K562 (cell line): ENCODE measurements around the gene FMO3. TPM values are rescaled to one million over a fixed set of nuclear protein-coding genes. Genes with fewer than 3 reads are reported as not detected.

Experiments
- ATAC-seq: fragments of 200-7000 bp; cut with Tn5 transposase; 3 replicates; pipeline ENCODE4 v1.9.1; 2020; ENCODE audit warnings: moderate library complexity
- BruUV-seq: library from RNA; stranded (reverse); fragments of 400-500 nt; replicated peaks from 2 replicates; lab custom pipeline; 2021; lab: Mats Ljungman, UMichigan
- CTCF ChIA-PET: fragments of 300-600 bp; formaldehyde crosslinking; extraction: SDS; loops from one replicate; lab custom pipeline; 2021; ENCODE audit warnings: low intra/inter-chr PET ratio; lab: Yijun Ruan, JAX
- POLR2A ChIA-PET: fragments of 300-600, 350-650 bp; sonication (Branson Sonifier 250); formaldehyde crosslinking; extraction: SDS; loops from one replicate; lab custom pipeline; 2021; ENCODE audit warnings: antibody characterized with exemption, inconsistent platforms; lab: Yijun Ruan, JAX
- DNase-seq, 4 experiments: peaks; one replicate each; pipeline versions ENCODE4 v3.0.0 to v3.0.0-alpha.2; 2011 to 2018; ENCODE audit warnings: low spot score in 3 of 4, mixed read lengths in 3 of 4; ENCODE audit errors: extremely low read depth in 1 of 4
- FAIRE-seq: peaks from 2 replicates; lab custom pipeline; 2011; peaks lifted over from hg19 to GRCh38; lab: Jason Lieb, UNC
- H2AFZ ChIP-seq: 2 replicates; pipeline ENCODE4 v1.6.0; 2011; ENCODE audit warnings: low read depth, low read length, control low read depth, inconsistent platforms
- H3K27ac ChIP-seq: fragments of 200-600 bp; 3 replicates; pipeline ENCODE4 v1.8.0; 2011; ENCODE audit warnings: low read depth, mild to moderate bottlenecking, control low read depth, inconsistent platforms, low read length, moderate library complexity, mixed read lengths; ENCODE audit errors: extremely low read depth
- H3K27me3 ChIP-seq, 2 experiments: fragments of 300-600 bp in 1 of 2; 2 replicates in 1 of 2; 3 replicates in 1 of 2; pipeline versions ENCODE4 v1.6.0 to v1.8.0; 2011; ENCODE audit warnings: inconsistent platforms in 2 of 2, low read length in 2 of 2, mild to moderate bottlenecking in 1 of 2, mixed read lengths in 1 of 2, moderate library complexity in 1 of 2; ENCODE audit not compliant: control insufficient read depth in 2 of 2, insufficient read depth in 2 of 2
- H3K36me3 ChIP-seq: fragments of 300-600 bp; 3 replicates; pipeline ENCODE4 v1.8.0; 2011; ENCODE audit warnings: mild to moderate bottlenecking, low read length, inconsistent platforms; ENCODE audit not compliant: control insufficient read depth, insufficient read depth
- H3K4me1 ChIP-seq, 2 experiments: fragments of 200-600 bp in 1 of 2; replicated peaks in 1 of 2; 2 replicates in 1 of 2; 3 replicates in 1 of 2; pipeline versions ENCODE4 v1.5.1 to v1.8.0; 2011; ENCODE audit warnings: inconsistent platforms in 2 of 2, low read length in 2 of 2, mild to moderate bottlenecking in 1 of 2, mixed read lengths in 1 of 2, moderate library complexity in 1 of 2; ENCODE audit not compliant: control insufficient read depth in 2 of 2, insufficient read depth in 2 of 2
- H3K4me2 ChIP-seq: 2 replicates; pipeline ENCODE4 v1.6.1; 2011; ENCODE audit warnings: low read length, control low read depth, inconsistent platforms, mixed read lengths; ENCODE audit not compliant: insufficient read depth
- H3K4me3 ChIP-seq: fragments of 200-600 bp; sonication (generic), shearing (Covaris generic); 2 replicates; pipeline ENCODE4 v1.5.1; 2016; ENCODE audit warnings: control low read depth, inconsistent platforms
- H3K79me2 ChIP-seq: fragments of 200-600 bp; 3 replicates; pipeline ENCODE4 v1.8.0; 2011; ENCODE audit warnings: low read length, inconsistent platforms; ENCODE audit not compliant: control insufficient read depth, insufficient read depth
- H3K9ac ChIP-seq, 2 experiments: 2 replicates each; pipeline versions ENCODE4 v1.6.0 to v1.6.1; 2011; ENCODE audit warnings: low read depth in 2 of 2, low read length in 2 of 2, control low read depth in 1 of 2, inconsistent platforms in 1 of 2, mild to moderate bottlenecking in 1 of 2, mixed read lengths in 1 of 2; ENCODE audit not compliant: insufficient read depth in 1 of 2
- H3K9me1 ChIP-seq: one replicate; pipeline ENCODE4 v1.6.0; 2011; ENCODE audit warnings: inconsistent platforms, mild to moderate bottlenecking, low read length, moderate library complexity; ENCODE audit not compliant: control insufficient read depth, insufficient read depth
- H3K9me3 ChIP-seq: replicated peaks from 2 replicates; pipeline ENCODE4 v1.5.1; 2011; ENCODE audit warnings: low read depth, low read length, inconsistent platforms; ENCODE audit not compliant: control insufficient read depth, insufficient read depth
- H4K20me1 ChIP-seq: replicated peaks from 2 replicates; pipeline ENCODE4 v1.6.1; 2011; ENCODE audit warnings: low read length, inconsistent platforms, mixed read lengths; ENCODE audit not compliant: control insufficient read depth, insufficient read depth
- ARID2 ChIP-seq: fragments of 450-650 bp; IDR thresholded peaks from 2 replicates; pipeline ENCODE4 v1.6.1; 2017; ENCODE audit warnings: antibody characterized with exemption, mild to moderate bottlenecking
- BHLHE40 ChIP-seq: IDR thresholded peaks from 2 replicates; pipeline ENCODE4 v1.6.1; 2011; ENCODE audit warnings: low read length, improper control_type of control experiment
- ERF ChIP-seq: fragments of 450-650 bp; formaldehyde crosslinking; IDR thresholded peaks from 2 replicates; pipeline ENCODE4 v1.4.0; 2020; ENCODE audit warnings: mild to moderate bottlenecking, mixed read lengths
- ESRRA ChIP-seq: fragments of 450-650 bp; IDR thresholded peaks from 2 replicates; pipeline ENCODE4 v1.6.1; 2014; ENCODE audit warnings: low read depth, mild to moderate bottlenecking, moderate library complexity, borderline replicate concordance
- ETS1 ChIP-seq: conservative IDR thresholded peaks from 2 replicates; pipeline ENCODE4 v1.6.1; 2011; ENCODE audit warnings: low read depth, mild to moderate bottlenecking, low read length; ENCODE audit not compliant: control insufficient read depth
- GTF3C2 ChIP-seq: IDR thresholded peaks from 3 replicates; pipeline ENCODE4 v1.6.1; 2011; ENCODE audit warnings: borderline replicate concordance, mild to moderate bottlenecking, moderate library complexity; ENCODE audit not compliant: insufficient read length; ENCODE audit errors: extremely low read depth
- NCOA1 ChIP-seq: fragments of 450-650 bp; IDR thresholded peaks from 2 replicates; pipeline ENCODE4 v1.6.1; 2016; ENCODE audit warnings: low read depth
- POLR3G ChIP-seq: IDR thresholded peaks from 2 replicates; pipeline ENCODE4 v1.6.1; 2011; ENCODE audit not compliant: insufficient read length, insufficient replicate concordance; ENCODE audit errors: extremely low read depth
- SPI1 ChIP-seq: IDR thresholded peaks from 2 replicates; pipeline ENCODE4 v1.6.1; 2011; ENCODE audit warnings: low read depth, low read length, control low read depth, borderline replicate concordance
- XRCC3 ChIP-seq: fragments of 450-650 bp; IDR thresholded peaks from 2 replicates; pipeline ENCODE4 v1.6.1; 2017; ENCODE audit warnings: mild to moderate bottlenecking, moderate library complexity
- ZBTB2 ChIP-seq: fragments of 450-650 bp; IDR thresholded peaks from 2 replicates; pipeline ENCODE4 v1.6.1; 2016; ENCODE audit warnings: antibody characterized with exemption
- ZBTB5 ChIP-seq: fragments of 450-650 bp; IDR thresholded peaks from 2 replicates; pipeline ENCODE4 v1.6.1; 2017; ENCODE audit warnings: antibody characterized with exemption
- ZSCAN32 ChIP-seq: fragments of 450-650 bp; formaldehyde crosslinking; IDR thresholded peaks from 2 replicates; pipeline ENCODE4 v1.4.0; 2020; ENCODE audit warnings: mild to moderate bottlenecking, moderate library complexity
- WGBS: fragments of 100-300 bp; shearing (Covaris generic); methylation state at CpG from one replicate; pipeline ENCODE4 v1.1.6; 2016; ENCODE audit warnings: low coverage, mixed read lengths; ENCODE audit not compliant: insufficient coverage; ENCODE audit errors: missing lambda C conversion rate; 5-methylcytosine and 5-hydroxymethylcytosine counted together
- in situ Hi-C: fragments of 300-500 bp; cut with MboI; formaldehyde crosslinking; loops from 4 replicates; pipeline ENCODE4 v1.15.0; 2018; ENCODE audit warnings: inconsistent platforms, mixed read lengths
- intact Hi-C: fragments of 100-400 bp; cut with micrococcal nuclease; formaldehyde crosslinking; loops from 2 replicates; pipeline ENCODE4 v1.14.2; 2022
- polyA plus RNA-seq, 8 experiments: library from polyadenylated mRNA; depleted of rRNA in 4 of 8; stranded (reverse) in 5 of 8; unstranded in 3 of 8; fragments of >200 nt; fragmentation: Nextera tagmentation in 2 of 8; fragmentation: Illumina TruSeq in 1 of 8; extraction: Ambion mirVana in 2 of 8; extraction: Trizol in 1 of 8; gene quantifications; 2 replicates each; pipeline versions ENCODE4 v1.2.1 to v1.2.3, GENCODE V29; 2011 to 2014; ENCODE audit warnings: inconsistent platforms in 1 of 8, missing spikeins in 1 of 8
- total RNA-seq, 7 experiments: library from RNA; depleted of rRNA in 6 of 7; stranded (reverse); fragments of >200 nt in 6 of 7; fragmentation: Illumina TruSeq in 2 of 7; extraction: Trizol in 2 of 7; gene quantifications; 2 replicates each; pipeline versions ENCODE4 v1.2.1 to v1.2.3, GENCODE V29; 2011 to 2021; ENCODE audit warnings: low replicate concordance in 1 of 7

FMO3 gene
- total and polyA plus RNA-seq, 9 of the 15 experiments (the other 6 are each of a cell fraction or from before 2014, with no cell fraction given) = not detected

GRCh38 chr1:171161431-171161830 is 70.7 kb downstream of the FMO3 start (continued):
- TF ChIP-seq GTF3C2 (no peak), NCOA1 (no peak), ZBTB5 (no peak)

GRCh38 chr1:171166361-171166760 is 75.7 kb downstream of the FMO3 start:
- no peak for DNase-seq
- no peaks in the 10 kb centered on the region for H3K36me3 ChIP-seq
- no peaks in the 10 kb centered on the region for H3K4me1 ChIP-seq
- no peaks in the 10 kb centered on the region for H3K79me2 ChIP-seq
- H4K20me1 ChIP-seq = no peaks in the 10 kb centered on the region
- no peak overlapping the region for H2AFZ ChIP-seq
- H3K9me3 ChIP-seq = no peaks in the 10 kb centered on the region; the same call in 1 of the 2 replicates
- H3K4me2 ChIP-seq = no peak overlapping the region
- H3K27ac ChIP-seq = no peak overlapping the region
- in situ Hi-C loops (no loop called here), intact Hi-C loops (no loop called here)
- H3K9me1 ChIP-seq = no peaks in the 10 kb centered on the region
- CTCF ChIA-PET = no interaction called here
- WGBS = 0% methylated on average over 2 of the region's 2 CpGs
- H3K27me3 ChIP-seq = no peaks in the 10 kb centered on the region
- FAIRE-seq = no peak
- BruUV-seq = no TSS peak
- H3K9ac ChIP-seq = no peak overlapping the region
- POLR2A ChIA-PET = no interaction called here
- no peak for ATAC-seq
- no peak overlapping the region for H3K4me3 ChIP-seq
- no peak for TF ChIP-seq POLR3G
- no peak for TF ChIP-seq ZBTB2
- TF ChIP-seq ETS1 = no peak
- no peak for TF ChIP-seq SPI1
- TF ChIP-seq XRCC3 = no peak
- no peak for TF ChIP-seq ERF (CRISPR knock-in tag)
- no peak for TF ChIP-seq ZSCAN32 (CRISPR knock-in tag)
- no peak for TF ChIP-seq ARID2
- no peak for TF ChIP-seq ESRRA
- no peak for TF ChIP-seq BHLHE40
